Mesothelial cell of epicardium (in vitro differentiated cells): ENCODE data around the gene HGD. TPM values are rescaled to one million over a fixed set of nuclear protein-coding genes. Genes with fewer than 3 reads are reported as not detected.
"Not testable (repeated sequence)": the region's sequence is repeated elsewhere in the genome, so short reads cannot be mapped to it uniquely, and the experiment has no call there.

Source experiments
- DNase-seq, 2 experiments: peaks; one replicate each; pipeline ENCODE4 v3.0.0; 2021; ENCODE audit warnings: low spot score in 2 of 2; ENCODE audit not compliant: unreplicated experiment in 2 of 2
- H3K27ac Mint-ChIP-seq: 2 replicates; pipeline ENCODE4 v1.8.0; 2021; ENCODE audit warnings: mixed read lengths
- H3K27me3 Mint-ChIP-seq: 2 replicates; pipeline ENCODE4 v1.8.0; 2021; ENCODE audit warnings: low read depth, mixed read lengths
- H3K36me3 Mint-ChIP-seq: 2 replicates; pipeline ENCODE4 v1.8.0; 2021; ENCODE audit warnings: mixed read lengths
- H3K4me1 Mint-ChIP-seq: 2 replicates; pipeline ENCODE4 v1.8.0; 2021; ENCODE audit warnings: mixed read lengths
- H3K4me3 Mint-ChIP-seq: 2 replicates; pipeline ENCODE4 v1.8.0; 2021; ENCODE audit warnings: mild to moderate bottlenecking, moderate library complexity, mixed read lengths
- H3K9me3 Mint-ChIP-seq: 2 replicates; pipeline ENCODE4 v1.8.0; 2021; ENCODE audit warnings: mixed read lengths
- total RNA-seq: library from RNA; stranded (reverse); gene quantifications from 3 replicates; pipeline ENCODE4 v1.2.1, GENCODE V29; 2021
- TF ChIP-seq, protein P1 (sequence below): fragments of 200-600 bp; sonication (generic); IDR thresholded peaks from one replicate; pipeline ENCODE4 v1.5.0; 2021; ENCODE audit warnings: antibody characterized with exemption; ENCODE audit not compliant: unreplicated experiment

Gene HGD, protein sequence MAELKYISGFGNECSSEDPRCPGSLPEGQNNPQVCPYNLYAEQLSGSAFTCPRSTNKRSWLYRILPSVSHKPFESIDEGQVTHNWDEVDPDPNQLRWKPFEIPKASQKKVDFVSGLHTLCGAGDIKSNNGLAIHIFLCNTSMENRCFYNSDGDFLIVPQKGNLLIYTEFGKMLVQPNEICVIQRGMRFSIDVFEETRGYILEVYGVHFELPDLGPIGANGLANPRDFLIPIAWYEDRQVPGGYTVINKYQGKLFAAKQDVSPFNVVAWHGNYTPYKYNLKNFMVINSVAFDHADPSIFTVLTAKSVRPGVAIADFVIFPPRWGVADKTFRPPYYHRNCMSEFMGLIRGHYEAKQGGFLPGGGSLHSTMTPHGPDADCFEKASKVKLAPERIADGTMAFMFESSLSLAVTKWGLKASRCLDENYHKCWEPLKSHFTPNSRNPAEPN
- total RNA-seq = 0.29 to 0.67 TPM (median 0.60 TPM) in 3 replicates

DNA sequence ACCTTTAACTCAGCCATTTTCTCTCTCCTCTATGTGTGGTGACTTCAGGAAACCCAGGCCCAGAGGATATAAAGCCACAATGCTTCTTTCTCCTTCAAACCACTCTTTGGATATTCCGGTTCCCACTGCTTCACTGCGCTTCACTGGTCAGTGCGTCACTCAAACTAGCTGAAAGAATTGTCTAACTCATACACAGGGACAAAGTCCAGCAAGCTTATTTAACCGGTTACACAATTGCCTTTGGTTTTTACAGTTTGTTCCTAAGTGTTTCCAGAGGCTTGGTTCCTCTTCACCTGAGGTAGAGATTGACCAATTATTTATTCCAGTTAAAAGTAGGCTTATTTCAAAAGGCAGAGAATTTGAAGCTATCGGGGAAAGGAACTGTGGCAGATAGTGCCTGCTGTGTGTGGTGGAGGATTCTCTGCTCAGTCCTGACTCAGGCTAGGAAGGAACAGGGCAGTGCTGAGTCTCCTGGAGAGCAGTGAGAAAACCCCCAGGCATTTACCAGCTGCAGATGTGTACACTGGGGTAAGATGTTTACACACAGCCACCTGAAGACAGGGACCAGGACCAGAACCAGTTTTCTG, at the start of gene HGD:
HGD (minus strand) TSS at position 145 of the 587 bp plus-strand sequence; CDS start at position 17, 128 bp downstream.
- TF ChIP-seq, protein P1, sequence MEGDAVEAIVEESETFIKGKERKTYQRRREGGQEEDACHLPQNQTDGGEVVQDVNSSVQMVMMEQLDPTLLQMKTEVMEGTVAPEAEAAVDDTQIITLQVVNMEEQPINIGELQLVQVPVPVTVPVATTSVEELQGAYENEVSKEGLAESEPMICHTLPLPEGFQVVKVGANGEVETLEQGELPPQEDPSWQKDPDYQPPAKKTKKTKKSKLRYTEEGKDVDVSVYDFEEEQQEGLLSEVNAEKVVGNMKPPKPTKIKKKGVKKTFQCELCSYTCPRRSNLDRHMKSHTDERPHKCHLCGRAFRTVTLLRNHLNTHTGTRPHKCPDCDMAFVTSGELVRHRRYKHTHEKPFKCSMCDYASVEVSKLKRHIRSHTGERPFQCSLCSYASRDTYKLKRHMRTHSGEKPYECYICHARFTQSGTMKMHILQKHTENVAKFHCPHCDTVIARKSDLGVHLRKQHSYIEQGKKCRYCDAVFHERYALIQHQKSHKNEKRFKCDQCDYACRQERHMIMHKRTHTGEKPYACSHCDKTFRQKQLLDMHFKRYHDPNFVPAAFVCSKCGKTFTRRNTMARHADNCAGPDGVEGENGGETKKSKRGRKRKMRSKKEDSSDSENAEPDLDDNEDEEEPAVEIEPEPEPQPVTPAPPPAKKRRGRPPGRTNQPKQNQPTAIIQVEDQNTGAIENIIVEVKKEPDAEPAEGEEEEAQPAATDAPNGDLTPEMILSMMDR = no peak
- H3K36me3 Mint-ChIP-seq = peaks cover 1% of the 10 kb centered on the region
- peaks cover 1% of the 10 kb centered on the region for H3K27me3 Mint-ChIP-seq
- no peak within 1 kb of the TSS for H3K27ac Mint-ChIP-seq
- H3K4me1 Mint-ChIP-seq = peaks cover 9% of the 10 kb centered on the region
- H3K9me3 Mint-ChIP-seq = peaks cover 11% of the 10 kb centered on the region
- DNase-seq = no peak
- no peak within 1 kb of the TSS for H3K4me3 Mint-ChIP-seq

DNA sequence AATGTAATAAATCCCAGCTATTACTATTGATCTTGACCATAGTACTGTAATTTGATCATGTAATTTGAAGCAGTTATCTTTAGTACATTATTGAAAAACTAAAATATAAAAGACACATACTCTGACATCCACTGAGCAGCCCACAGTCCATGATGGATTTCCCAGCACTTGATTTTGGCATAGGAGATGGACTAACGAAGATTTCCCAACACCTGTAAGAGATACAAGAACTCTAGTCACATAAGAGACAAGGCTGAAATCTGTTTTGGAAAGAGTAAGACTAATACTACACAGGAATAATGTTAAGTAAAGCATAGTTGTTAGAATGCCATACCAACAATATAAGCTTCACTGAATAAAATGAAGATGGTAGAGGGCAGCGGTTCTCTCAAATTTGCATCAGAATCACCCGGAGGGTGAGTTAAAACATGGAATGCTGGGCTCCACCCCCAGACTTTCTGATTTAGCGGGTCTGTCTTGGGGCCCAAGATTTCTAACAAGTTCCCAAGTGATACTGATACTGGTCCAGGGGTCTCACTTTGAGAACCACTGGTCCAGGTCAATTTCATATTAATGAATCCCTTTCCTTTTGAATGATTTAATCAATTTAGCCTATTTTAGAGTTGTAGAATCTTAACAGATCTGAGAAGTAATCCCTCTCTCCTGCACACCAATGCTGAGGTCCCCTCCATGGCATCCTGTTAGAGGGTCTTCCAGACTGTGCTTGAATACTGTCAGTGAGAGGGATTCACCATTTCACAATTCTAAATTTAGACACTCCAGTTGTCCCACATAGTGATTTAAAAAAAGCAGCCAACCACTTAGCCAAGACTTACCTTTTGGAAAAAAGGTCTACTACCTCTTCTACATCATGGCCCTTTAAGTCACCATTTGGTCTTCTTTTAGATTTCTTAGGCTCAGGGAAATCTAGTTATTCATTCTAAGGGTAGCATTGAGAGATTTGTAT, 48.8 kb upstream of the HGD start:
- Mint-ChIP-seq H3K4me1 (no peaks in the 10 kb centered on the region), H3K4me3 (no peak overlapping the region), H3K9me3 (peaks cover 14% of the 10 kb centered on the region), H3K27me3 (no peaks in the 10 kb centered on the region), H3K36me3 (peaks cover 19% of the 10 kb centered on the region), H3K27ac (no peak overlapping the region)
- TF ChIP-seq, protein P1 = no peak
- no peak for DNase-seq

DNA sequence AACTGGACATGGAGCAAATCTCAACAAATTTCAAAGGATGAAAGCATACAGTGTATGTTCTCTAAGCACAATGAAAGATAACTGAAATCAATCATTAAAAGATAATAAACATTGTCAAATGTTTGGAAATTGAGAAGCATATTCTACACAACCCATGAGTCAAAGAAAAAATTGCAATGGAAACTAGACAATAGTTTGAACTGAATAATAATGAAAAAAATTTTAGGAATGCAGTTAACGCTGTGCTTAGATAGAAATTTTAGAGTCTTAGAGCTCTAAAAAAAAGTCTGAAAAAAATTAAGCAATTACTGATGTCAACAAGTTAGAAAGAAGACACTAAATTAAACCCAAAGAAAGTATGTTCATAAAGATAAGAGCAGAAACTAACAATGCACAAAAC, 44.8 kb upstream of the HGD start:
- Mint-ChIP-seq H3K27me3 (no peaks in the 10 kb centered on the region), H3K36me3 (peaks cover 21% of the 10 kb centered on the region), H3K9me3 (peaks cover 4% of the 10 kb centered on the region), H3K4me1 (no peaks in the 10 kb centered on the region), H3K27ac (no peak overlapping the region), H3K4me3 (no peak overlapping the region)
- TF ChIP-seq, protein P1 = no peak
- DNase-seq = no peak

DNA sequence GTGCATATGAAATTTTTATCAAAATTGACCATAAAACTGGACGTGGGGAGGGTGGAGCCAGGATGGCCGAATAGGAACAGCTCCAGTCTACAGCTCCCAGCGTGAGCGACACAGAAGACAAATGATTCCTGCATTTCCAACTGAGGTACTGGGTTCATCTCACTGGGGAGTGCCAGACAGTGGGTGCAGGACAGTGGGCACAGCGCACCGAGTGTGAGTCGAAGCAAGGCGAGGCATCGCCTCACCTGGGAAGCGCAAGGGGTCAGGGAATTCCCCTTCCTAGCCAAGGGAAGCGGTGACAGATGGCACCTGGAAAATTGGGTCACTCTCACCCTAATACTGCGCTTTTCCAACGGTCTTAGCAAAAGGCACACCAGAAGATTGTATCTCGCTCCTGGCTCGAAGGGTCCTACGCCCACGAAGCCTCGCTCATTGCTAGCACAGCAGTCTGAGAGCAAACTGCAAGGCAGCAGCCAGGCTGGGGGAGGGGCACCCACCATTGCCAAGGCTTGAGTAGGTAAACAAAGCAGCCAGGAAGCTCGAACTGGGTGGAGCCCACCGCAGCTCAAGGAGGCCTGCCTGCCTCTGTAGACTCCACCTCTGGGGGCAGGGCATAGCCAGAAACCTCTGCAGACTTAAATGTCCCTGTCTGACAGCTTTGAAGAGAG, 37.3 kb upstream of the HGD start:
- Mint-ChIP-seq H3K4me3 (peak overlapping the region; percentile 74), H3K27ac (peak overlapping the region; percentile 38)
- peak in 1 of 2 experiments; percentile 48 for DNase-seq
- not testable (repeated sequence) for H3K36me3 Mint-ChIP-seq, H3K27me3 Mint-ChIP-seq, H3K4me1 Mint-ChIP-seq, H3K9me3 Mint-ChIP-seq

DNA sequence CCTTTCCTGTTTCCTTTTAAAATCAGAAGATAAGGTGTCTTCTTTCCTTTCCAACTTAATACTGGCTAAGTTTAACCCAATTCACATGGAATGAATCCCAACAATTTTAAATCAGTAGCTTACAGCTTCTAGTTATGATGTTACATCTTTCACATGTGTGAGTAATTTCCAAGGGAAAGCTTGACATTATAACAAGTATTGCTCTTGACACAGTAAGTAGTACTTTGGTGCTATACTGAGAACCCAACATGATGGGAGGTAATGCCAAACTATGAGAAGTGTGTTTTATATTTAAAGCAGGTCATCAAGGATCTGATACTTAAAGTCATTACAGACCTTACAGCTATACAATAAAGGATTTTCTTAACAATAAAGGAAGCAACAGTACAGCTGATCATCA, 31.2 kb upstream of the HGD start:
- DNase-seq = no peak
- TF ChIP-seq, protein P1 = no peak
- Mint-ChIP-seq H3K27ac (no peak overlapping the region), H3K36me3 (no peaks in the 10 kb centered on the region), H3K27me3 (no peaks in the 10 kb centered on the region), H3K9me3 (no peaks in the 10 kb centered on the region), H3K4me1 (no peaks in the 10 kb centered on the region), H3K4me3 (no peak overlapping the region)
